Measurements from ENCODE around the gene MTO1.
"Not testable (repeated sequence)": the region's sequence is repeated elsewhere in the genome, so short reads cannot be mapped to it uniquely, and the experiment has no call there.

Gene MTO1

GRCh38 chr6:73514746-73515110 is 53.2 kb downstream of the MTO1 start:
- Histone ChIP-seq H3K4me3 (ENCODE audit: low read depth in 1 of 5, low read length in 5 of 5) (no peak overlapping the region), H3K27me3 (ENCODE audit: control insufficient read depth in 5 of 5, insufficient read depth in 4 of 5, low read length in 5 of 5) (no peaks in the 10 kb centered on the region), H3K4me1 (ENCODE audit: control insufficient read depth in 5 of 5, insufficient read depth in 5 of 5, low read length in 5 of 5) (peaks cover 4 to 42% (median 37%) of the 10 kb centered on the region in 5 donors), H3K9me3 (ENCODE audit: control insufficient read depth in 5 of 5, low read length in 5 of 5) (no peaks in the 10 kb centered on the region), H3K27ac (ENCODE audit: low read depth, low read length) (peak overlapping the region; percentile 32), H3K9ac (ENCODE audit: low read length in 5 of 5) (peak overlapping the region in 2 of 5 donors; percentile 24 to 47), H3K36me3 (ENCODE audit: control insufficient read depth in 5 of 5, insufficient read depth in 5 of 5, low read length in 5 of 5) (peaks cover 21 to 47% (median 46%) of the 10 kb centered on the region in 5 donors)

- Histone ChIP-seq H3K4me3 (ENCODE audit: low read depth in 1 of 5, low read length in 5 of 5) (no peak overlapping the region), H3K36me3 (ENCODE audit: control insufficient read depth in 5 of 5, insufficient read depth in 5 of 5, low read length in 5 of 5) (peaks cover 21 to 49% (median 46%) of the 10 kb centered on the region in 5 donors), H3K9me3 (ENCODE audit: control insufficient read depth in 5 of 5, low read length in 5 of 5) (no peaks in the 10 kb centered on the region), H3K9ac (ENCODE audit: low read length in 5 of 5) (peak overlapping the region in 1 of 5 donors; percentile 47), H3K4me1 (ENCODE audit: control insufficient read depth in 5 of 5, insufficient read depth in 5 of 5, low read length in 5 of 5) (peaks cover 4 to 44% (median 38%) of the 10 kb centered on the region in 5 donors), H3K27me3 (ENCODE audit: control insufficient read depth in 5 of 5, insufficient read depth in 4 of 5, low read length in 5 of 5) (no peaks in the 10 kb centered on the region), H3K27ac (ENCODE audit: low read depth, low read length) (peak overlapping the region; percentile 32)
Measured at GRCh38 chr6:73515204-73515655, 53.7 kb downstream of the MTO1 start.

DNA sequence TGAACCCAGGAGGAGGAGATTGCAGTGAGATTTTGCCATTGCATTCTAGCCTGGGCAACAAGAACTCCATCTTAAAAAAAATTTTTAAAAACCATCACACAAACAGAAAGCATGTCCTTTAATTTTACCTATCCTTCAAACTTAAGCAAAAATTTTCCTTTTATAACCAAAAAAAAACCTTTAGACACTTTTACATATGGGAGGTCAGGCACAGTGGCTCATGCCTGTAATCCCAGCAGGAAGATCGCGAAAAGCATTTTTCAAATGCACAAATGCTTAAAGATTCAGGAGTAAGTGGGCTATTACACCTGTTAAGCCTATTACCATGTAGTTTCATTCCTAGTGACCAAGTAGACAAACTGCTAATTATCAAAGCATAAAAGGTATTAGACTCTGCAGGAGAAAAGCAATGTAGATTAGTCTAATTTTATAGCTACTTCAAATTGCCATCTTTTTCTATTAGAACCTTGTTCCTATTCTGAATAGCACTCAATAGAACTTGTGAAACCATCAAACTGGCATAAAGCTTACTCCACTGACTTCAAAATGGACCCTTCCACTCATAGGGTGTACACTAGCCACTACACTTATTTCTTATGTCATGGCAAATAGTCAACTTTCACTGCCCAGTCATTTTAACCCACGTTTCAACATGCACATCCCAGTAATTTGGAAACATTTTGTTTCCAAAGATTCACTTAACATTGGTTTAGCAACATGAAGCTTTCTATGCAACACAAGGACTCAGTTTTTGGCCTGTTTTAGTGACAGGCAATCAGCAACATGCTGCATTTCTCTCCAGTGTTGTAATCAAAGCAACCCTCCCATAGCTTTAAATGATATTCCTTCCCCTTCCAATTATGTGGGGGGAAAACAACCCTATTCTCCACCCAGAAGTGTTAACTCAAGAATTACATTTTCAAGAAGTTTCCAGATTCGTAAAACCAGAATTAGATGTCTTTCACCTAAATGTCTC is 55.3 kb downstream of the MTO1 start:
- peaks cover 0 to 2% (median 0%) of the 10 kb centered on the region in 5 donors for H3K27me3 ChIP-seq (ENCODE audit: control insufficient read depth in 5 of 5, insufficient read depth in 4 of 5, low read length in 5 of 5)
- peaks cover 21 to 49% (median 44%) of the 10 kb centered on the region in 5 donors for H3K36me3 ChIP-seq (ENCODE audit: control insufficient read depth in 5 of 5, insufficient read depth in 5 of 5, low read length in 5 of 5)
- no peaks in the 10 kb centered on the region for H3K9me3 ChIP-seq (ENCODE audit: control insufficient read depth in 5 of 5, low read length in 5 of 5)
- peak overlapping the region in 3 of 5 donors; percentile 0 to 40 (median 35) for H3K9ac ChIP-seq (ENCODE audit: low read length in 5 of 5)
- H3K4me1 ChIP-seq (ENCODE audit: control insufficient read depth in 5 of 5, insufficient read depth in 5 of 5, low read length in 5 of 5), result peaks cover 7 to 46% (median 39%) of the 10 kb centered on the region in 5 donors
- H3K4me3 ChIP-seq (ENCODE audit: low read depth in 1 of 5, low read length in 5 of 5), result peak overlapping the region in 4 of 5 donors; percentile 1 to 30 (median 8)
- H3K27ac ChIP-seq (ENCODE audit: low read depth, low read length), result peak overlapping the region; percentile 100

- Histone ChIP-seq H3K9ac (ENCODE audit: low read length in 5 of 5) (peak overlapping the region in 3 of 5 donors; percentile 30 to 97 (median 59)), H3K36me3 (ENCODE audit: control insufficient read depth in 5 of 5, insufficient read depth in 5 of 5, low read length in 5 of 5) (peaks cover 21 to 49% (median 43%) of the 10 kb centered on the region in 5 donors), H3K4me1 (ENCODE audit: control insufficient read depth in 5 of 5, insufficient read depth in 5 of 5, low read length in 5 of 5) (peaks cover 7 to 60% (median 53%) of the 10 kb centered on the region in 5 donors), H3K27ac (ENCODE audit: low read depth, low read length) (peak overlapping the region; percentile 100), H3K4me3 (ENCODE audit: low read depth in 1 of 5, low read length in 5 of 5) (peak overlapping the region; percentile 72 to 98 (median 93))
- H3K9me3 ChIP-seq (ENCODE audit: control insufficient read depth in 5 of 5, low read length in 5 of 5); H3K27me3 ChIP-seq (ENCODE audit: control insufficient read depth in 5 of 5, insufficient read depth in 4 of 5, low read length in 5 of 5): not testable (repeated sequence)
Measured at GRCh38 chr6:73518100-73518981, 56.8 kb downstream of the MTO1 start.

DNA sequence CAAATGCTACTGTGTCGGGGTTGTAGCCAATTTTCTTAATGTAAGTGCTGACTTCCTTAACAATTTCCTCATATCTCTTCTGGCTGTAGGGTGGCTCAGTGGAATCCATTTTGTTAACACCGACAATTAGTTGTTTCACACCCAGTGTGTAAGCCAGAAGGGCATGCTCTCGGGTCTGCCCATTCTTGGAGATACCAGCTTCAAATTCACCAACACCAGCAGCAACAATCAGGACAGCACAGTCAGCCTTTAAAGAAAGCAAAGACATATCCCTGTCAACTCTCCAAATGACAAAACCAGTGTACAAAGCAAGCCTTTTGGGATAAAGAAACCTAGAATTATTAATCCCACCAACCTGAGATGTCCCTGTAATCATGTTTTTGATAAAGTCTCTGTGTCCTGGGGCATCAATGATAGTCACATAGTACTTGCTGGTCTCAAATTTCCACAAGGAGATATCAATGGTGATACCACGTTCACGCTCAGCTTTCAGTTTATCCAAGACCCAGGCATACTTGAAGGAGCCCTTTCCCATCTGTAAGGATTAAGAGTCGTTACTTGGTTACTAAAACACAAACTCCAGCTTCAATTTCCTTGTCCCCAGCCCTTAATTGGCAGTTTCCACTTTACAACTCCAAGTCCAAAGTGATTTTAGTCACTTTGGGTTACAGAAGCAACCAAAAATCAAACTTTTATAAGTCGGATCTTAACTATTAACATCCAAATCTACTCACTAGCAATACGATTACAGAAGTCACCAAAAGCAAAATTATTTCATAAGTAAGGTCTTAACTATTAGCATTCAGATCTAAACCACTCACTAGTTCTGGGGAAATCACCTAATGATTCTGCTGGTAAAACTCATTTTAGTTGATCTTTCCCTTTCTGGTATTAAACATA is 57.7 kb downstream of the MTO1 start:
- H3K9ac ChIP-seq (ENCODE audit: low read length in 5 of 5), result peak overlapping the region; percentile 85 to 100 (median 97)
- H3K27ac ChIP-seq (ENCODE audit: low read depth, low read length), result peak overlapping the region; percentile 100
- not testable (repeated sequence) for H3K9me3 ChIP-seq (ENCODE audit: control insufficient read depth in 5 of 5, low read length in 5 of 5); H3K27me3 ChIP-seq (ENCODE audit: control insufficient read depth in 5 of 5, insufficient read depth in 4 of 5, low read length in 5 of 5)
- peaks cover 21 to 49% (median 43%) of the 10 kb centered on the region in 5 donors for H3K36me3 ChIP-seq (ENCODE audit: control insufficient read depth in 5 of 5, insufficient read depth in 5 of 5, low read length in 5 of 5)
- peaks cover 7 to 67% (median 58%) of the 10 kb centered on the region in 5 donors for H3K4me1 ChIP-seq (ENCODE audit: control insufficient read depth in 5 of 5, insufficient read depth in 5 of 5, low read length in 5 of 5)
- peak overlapping the region; percentile 72 to 98 (median 93) for H3K4me3 ChIP-seq (ENCODE audit: low read depth in 1 of 5, low read length in 5 of 5)

GRCh38 chr6:73519926-73520687 is 58.6 kb downstream of the MTO1 start:
- Histone ChIP-seq H3K27me3 (ENCODE audit: control insufficient read depth in 5 of 5, insufficient read depth in 4 of 5, low read length in 5 of 5) (peaks cover 0 to 2% (median 0%) of the 10 kb centered on the region in 5 donors), H3K9ac (ENCODE audit: low read length in 5 of 5) (peak overlapping the region; percentile 85 to 100 (median 97)), H3K27ac (ENCODE audit: low read depth, low read length) (peak overlapping the region; percentile 100), H3K9me3 (ENCODE audit: control insufficient read depth in 5 of 5, low read length in 5 of 5) (no peaks in the 10 kb centered on the region), H3K4me1 (ENCODE audit: control insufficient read depth in 5 of 5, insufficient read depth in 5 of 5, low read length in 5 of 5) (peaks cover 7 to 66% (median 59%) of the 10 kb centered on the region in 5 donors), H3K4me3 (ENCODE audit: low read depth in 1 of 5, low read length in 5 of 5) (peak overlapping the region; percentile 84 to 98 (median 94)), H3K36me3 (ENCODE audit: control insufficient read depth in 5 of 5, insufficient read depth in 5 of 5, low read length in 5 of 5) (peaks cover 21 to 44% (median 38%) of the 10 kb centered on the region in 5 donors)

DNA sequence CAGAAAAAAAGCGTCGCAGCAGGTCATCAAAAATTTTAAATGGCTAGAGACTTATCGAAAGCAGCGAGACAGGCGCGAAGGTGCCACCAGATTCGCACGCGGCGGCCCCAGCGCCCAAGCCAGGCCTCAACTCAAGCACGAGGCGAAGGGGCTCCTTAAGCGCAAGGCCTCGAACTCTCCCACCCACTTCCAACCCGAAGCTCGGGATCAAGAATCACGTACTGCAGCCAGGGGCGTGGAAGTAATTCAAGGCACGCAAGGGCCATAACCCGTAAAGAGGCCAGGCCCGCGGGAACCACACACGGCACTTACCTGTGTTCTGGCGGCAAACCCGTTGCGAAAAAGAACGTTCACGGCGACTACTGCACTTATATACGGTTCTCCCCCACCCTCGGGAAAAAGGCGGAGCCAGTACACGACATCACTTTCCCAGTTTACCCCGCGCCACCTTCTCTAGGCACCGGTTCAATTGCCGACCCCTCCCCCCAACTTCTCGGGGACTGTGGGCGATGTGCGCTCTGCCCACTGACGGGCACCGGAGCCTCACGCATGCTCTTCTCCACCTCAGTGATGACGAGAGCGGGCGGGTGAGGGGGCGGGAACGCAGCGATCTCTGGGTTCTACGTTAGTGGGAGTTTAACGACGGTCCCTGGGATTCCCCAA is 59.3 kb downstream of the MTO1 start, which contains the start of gene EEF1A1:
Gene EEF1A1 (minus strand): TSS at position 345 of the 663 bp plus-strand sequence. CDS start 1,006 bp downstream, outside the sequence.
- Histone ChIP-seq H3K27me3 (ENCODE audit: control insufficient read depth in 5 of 5, insufficient read depth in 4 of 5, low read length in 5 of 5) (peaks cover 0 to 2% (median 0%) of the 10 kb centered on the region in 5 donors), H3K9ac (ENCODE audit: low read length in 5 of 5) (peak within 1 kb of the TSS; percentile 85 to 100 (median 97)), H3K4me1 (ENCODE audit: control insufficient read depth in 5 of 5, insufficient read depth in 5 of 5, low read length in 5 of 5) (peaks cover 7 to 61% (median 55%) of the 10 kb centered on the region in 5 donors)

GRCh38 chr6:73521351-73521985 is 59.9 kb downstream of the MTO1 start:
- peaks cover 0 to 2% (median 0%) of the 10 kb centered on the region in 5 donors for H3K27me3 ChIP-seq (ENCODE audit: control insufficient read depth in 5 of 5, insufficient read depth in 4 of 5, low read length in 5 of 5)
- H3K4me3 ChIP-seq (ENCODE audit: low read depth in 1 of 5, low read length in 5 of 5), result peak overlapping the region; percentile 84 to 98 (median 94)
- H3K36me3 ChIP-seq (ENCODE audit: control insufficient read depth in 5 of 5, insufficient read depth in 5 of 5, low read length in 5 of 5), result peaks cover 16 to 32% (median 27%) of the 10 kb centered on the region in 5 donors
- H3K9me3 ChIP-seq (ENCODE audit: control insufficient read depth in 5 of 5, low read length in 5 of 5), result no peaks in the 10 kb centered on the region
- H3K4me1 ChIP-seq (ENCODE audit: control insufficient read depth in 5 of 5, insufficient read depth in 5 of 5, low read length in 5 of 5), result peaks cover 7 to 55% (median 48%) of the 10 kb centered on the region in 5 donors
- H3K27ac ChIP-seq (ENCODE audit: low read depth, low read length), result peak overlapping the region; percentile 100
- H3K9ac ChIP-seq (ENCODE audit: low read length in 5 of 5), result peak overlapping the region; percentile 84 to 99 (median 97)

More for the DNA sequence above, 59.3 kb downstream of the MTO1 start, which contains the start of gene EEF1A1:
- H3K9me3 ChIP-seq (ENCODE audit: control insufficient read depth in 5 of 5, low read length in 5 of 5), result no peaks in the 10 kb centered on the region
- H3K36me3 ChIP-seq (ENCODE audit: control insufficient read depth in 5 of 5, insufficient read depth in 5 of 5, low read length in 5 of 5), result peaks cover 20 to 38% (median 34%) of the 10 kb centered on the region in 5 donors
- H3K4me3 ChIP-seq (ENCODE audit: low read depth in 1 of 5, low read length in 5 of 5), result peak within 1 kb of the TSS; percentile 84 to 98 (median 94)
- peak within 1 kb of the TSS; percentile 100 for H3K27ac ChIP-seq (ENCODE audit: low read depth, low read length)
